GM12878 (cell line): ENCODE results near the gene RAB40B. TPM values are rescaled to one million over a fixed set of nuclear protein-coding genes. Genes with fewer than 3 reads are reported as not detected.

ENCODE experiments used
- ATAC-seq: fragments of 200-7000 bp; cut with Tn5 transposase; 3 replicates; pipeline ENCODE4 v1.9.1; 2020; ENCODE audit warnings: mild to moderate bottlenecking, moderate library complexity
- BruUV-seq: library from RNA; stranded (reverse); fragments of 400-500 nt; replicated peaks from 2 replicates; lab custom pipeline; 2021; lab: Mats Ljungman, UMichigan
- CTCF ChIA-PET: fragments of 300-600 bp; sonication (Branson Sonifier 250); formaldehyde crosslinking; extraction: SDS; loops from one replicate; lab custom pipeline; 2021; ENCODE audit warnings: inconsistent platforms; lab: Yijun Ruan, JAX
- POLR2A ChIA-PET: fragments of 350-600 bp; formaldehyde crosslinking; extraction: SDS; loops from one replicate; lab custom pipeline; 2021; ENCODE audit warnings: inconsistent platforms; lab: Charles Lee
- RAD21 ChIA-PET: fragments of 300-600 bp; sonication (Branson Sonifier 250); formaldehyde crosslinking; loops from one replicate; lab custom pipeline; 2023; ENCODE audit warnings: antibody characterized with exemption; ENCODE audit not compliant: unreplicated experiment; lab: Charles Lee
- SMC1A ChIA-PET: fragments of 300-600 bp; sonication (Branson Sonifier 250); formaldehyde crosslinking; loops from one replicate; lab custom pipeline; 2023; ENCODE audit not compliant: unreplicated experiment, uncharacterized antibody; lab: Charles Lee
- DNase-seq: peaks from one replicate; pipeline ENCODE4 v3.0.0-alpha.2; 2011; ENCODE audit warnings: low read depth, low spot score
- FAIRE-seq: peaks from 3 replicates; lab custom pipeline; 2011; peaks lifted over from hg19 to GRCh38; lab: Jason Lieb, UNC
- H2AFZ ChIP-seq: 2 replicates; pipeline ENCODE4 v1.6.0; 2011; ENCODE audit warnings: low read depth, low read length, control low read depth; ENCODE audit not compliant: control insufficient read depth
- H3K27ac ChIP-seq: 2 replicates; pipeline ENCODE4 v1.5.1; 2011; ENCODE audit warnings: control low read depth; ENCODE audit not compliant: control insufficient read depth, insufficient read depth
- H3K27me3 ChIP-seq, 2 experiments: replicated peaks in 1 of 2; 2 replicates each; pipeline versions ENCODE4 v1.6.0 to v1.6.1; 2011; ENCODE audit warnings: low read length in 1 of 2; ENCODE audit not compliant: control insufficient read depth in 2 of 2, insufficient read depth in 2 of 2
- H3K36me3 ChIP-seq, 2 experiments: 2 replicates each; pipeline ENCODE4 v1.5.1; 2011; ENCODE audit warnings: low read length in 1 of 2; ENCODE audit not compliant: control insufficient read depth in 2 of 2, insufficient read depth in 2 of 2
- H3K4me1 ChIP-seq: 2 replicates; pipeline ENCODE4 v1.6.1; 2011; ENCODE audit warnings: mild to moderate bottlenecking, low read length, moderate library complexity, mixed read lengths; ENCODE audit not compliant: control insufficient read depth, insufficient read depth
- H3K4me2 ChIP-seq: 2 replicates; pipeline ENCODE4 v1.6.0; 2011; ENCODE audit warnings: control low read depth; ENCODE audit not compliant: control insufficient read depth, insufficient read depth
- H3K4me3 ChIP-seq: fragments of 200-600 bp; sonication (generic); 2 replicates; pipeline ENCODE4 v1.5.1; 2016
- H3K79me2 ChIP-seq: 2 replicates; pipeline ENCODE4 v1.6.0; 2011; ENCODE audit warnings: low read length; ENCODE audit not compliant: control insufficient read depth, insufficient read depth
- H3K9ac ChIP-seq: 2 replicates; pipeline ENCODE4 v1.8.0; 2011; ENCODE audit warnings: low read length, control low read depth, mixed read lengths; ENCODE audit not compliant: control insufficient read depth, insufficient read depth
- H3K9me3 ChIP-seq: replicated peaks from 3 replicates; pipeline ENCODE4 v1.5.1; 2011; ENCODE audit warnings: mild to moderate bottlenecking, low read length; ENCODE audit not compliant: control insufficient read depth, insufficient read depth
- H4K20me1 ChIP-seq: 2 replicates; pipeline ENCODE4 v1.6.0; 2011; ENCODE audit not compliant: control insufficient read depth, insufficient read depth
- BHLHE40 ChIP-seq, 2 experiments: fragments of 450-650 bp in 1 of 2; IDR thresholded peaks; 2 replicates each; pipeline ENCODE4 v1.6.1; 2011 to 2017; ENCODE audit warnings: low read depth in 2 of 2, borderline replicate concordance in 1 of 2, improper control_type of control experiment in 1 of 2, low read length in 1 of 2, mild to moderate bottlenecking in 1 of 2
- NFIC ChIP-seq: IDR thresholded peaks from 2 replicates; pipeline ENCODE4 v1.6.1; 2012; ENCODE audit warnings: low read depth, mild to moderate bottlenecking, inconsistent platforms, low read length, moderate library complexity
- SMARCA5 ChIP-seq: fragments of 450-650 bp; IDR thresholded peaks from 2 replicates; pipeline ENCODE4 v1.6.1; 2017; ENCODE audit warnings: mild to moderate bottlenecking
- YY1 ChIP-seq: IDR thresholded peaks from 2 replicates; pipeline ENCODE4 v1.6.1; 2011; ENCODE audit warnings: low read depth, mild to moderate bottlenecking, low read length
- WGBS: methylation state at CpG from one replicate; pipeline ENCODE4 v1.1.6; 2016; ENCODE audit warnings: low lambda C conversion rate; ENCODE audit not compliant: insufficient replicate concordance, insufficient coverage; ENCODE audit errors: missing lambda C conversion rate; 5-methylcytosine and 5-hydroxymethylcytosine counted together
- in situ Hi-C: fragments of 300-500 bp; cut with MboI; formaldehyde crosslinking; loops from 9 replicates; pipeline ENCODE4 v1.14.3; 2018; ENCODE audit warnings: mixed read lengths
- intact Hi-C: fragments of 100-400 bp; cut with micrococcal nuclease; formaldehyde crosslinking; loops from one replicate; pipeline ENCODE4 v1.14.2; 2022; ENCODE audit not compliant: unreplicated experiment
- polyA plus RNA-seq, 11 experiments: library from polyadenylated mRNA; depleted of rRNA in 4 of 11; unstranded in 6 of 11; stranded (reverse) in 5 of 11; fragments of >200 nt; fragmentation: Nextera tagmentation in 4 of 11; fragmentation: Illumina TruSeq in 1 of 11; extraction: Ambion mirVana in 4 of 11; extraction: Trizol in 1 of 11; gene quantifications; 1 replicate in 1 of 11; 2 replicates in 10 of 11; pipeline versions ENCODE4 v1.2.1 to v1.2.3, GENCODE V29; 2011 to 2016; ENCODE audit warnings: inconsistent platforms in 2 of 11, missing spikeins in 2 of 11, low read depth in 1 of 11
- total RNA-seq, 4 experiments: library from RNA; depleted of rRNA in 3 of 4; stranded (reverse); fragments of >200 nt in 3 of 4; fragmentation: Illumina TruSeq in 1 of 4; extraction: Trizol in 1 of 4; gene quantifications; 2 replicates each; pipeline versions ENCODE4 v1.2.1 to v1.2.3, GENCODE V29; 2013 to 2021
- TF ChIP-seq, protein P1 (sequence below): IDR thresholded peaks from 2 replicates; pipeline ENCODE4 v1.6.1; 2012; ENCODE audit warnings: mild to moderate bottlenecking, low read depth, low read length

The RAB40B gene
- total and polyA plus RNA-seq, 10 of the 15 experiments (the other 5 are each of a cell fraction or from before 2014, with no cell fraction given): 0.06 to 2.8 (median 1.4) TPM

DNA sequence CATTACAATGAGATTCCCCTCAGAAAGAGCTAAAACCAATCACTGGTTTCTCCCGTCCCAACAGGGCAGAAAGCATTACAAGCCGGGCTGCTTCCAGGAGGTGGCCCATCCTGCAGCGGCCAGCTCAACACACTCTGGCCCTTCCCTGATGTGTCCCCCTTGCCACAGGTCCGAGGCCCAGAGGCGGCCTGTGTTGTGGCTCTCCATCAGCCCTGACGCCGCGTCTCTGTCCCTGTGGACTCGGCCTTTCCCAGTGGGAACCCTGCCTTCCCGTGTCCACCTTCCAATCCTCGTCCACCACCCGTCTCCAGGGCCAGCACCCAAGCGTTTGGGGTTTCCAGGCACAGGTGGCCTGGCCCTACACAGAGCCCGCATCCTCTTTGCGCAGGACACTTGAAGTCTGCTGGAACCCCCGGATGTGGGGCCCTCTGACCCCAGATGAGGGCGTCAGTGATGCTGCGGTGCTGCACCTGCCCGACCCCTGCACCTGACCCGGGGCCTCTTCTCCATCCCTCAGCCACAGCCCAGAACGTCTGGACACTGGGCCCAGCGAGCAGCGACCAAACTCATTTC lies 21.1 kb downstream of the RAB40B start:
- Histone ChIP-seq H4K20me1 (no peaks in the 10 kb centered on the region), H3K4me1 (no peaks in the 10 kb centered on the region), H3K27me3 (no peaks in the 10 kb centered on the region), H3K79me2 (no peaks in the 10 kb centered on the region), H2AFZ (no peak overlapping the region), H3K9me3 (no peaks in the 10 kb centered on the region), H3K27ac (no peak overlapping the region), H3K9ac (no peak overlapping the region), H3K4me2 (no peak overlapping the region), H3K4me3 (no peak overlapping the region), H3K36me3 (no peaks in the 10 kb centered on the region)
- BruUV-seq: no TSS peak
- SMC1A ChIA-PET: no interaction called here
- in situ Hi-C loops (no loop called here), intact Hi-C loops (no loop called here)
- RAD21 ChIA-PET: no interaction called here
- no peak for TF ChIP-seq YY1
- TF ChIP-seq BHLHE40 (IDR thresholded peaks at IDR 0.05; ENCODE audit: borderline replicate concordance in 1 of 2, low read depth in 2 of 2, low read length in 1 of 2): no peak
- no peak for TF ChIP-seq NFIC
- TF ChIP-seq SMARCA5: no peak
- TF ChIP-seq, protein P1, sequence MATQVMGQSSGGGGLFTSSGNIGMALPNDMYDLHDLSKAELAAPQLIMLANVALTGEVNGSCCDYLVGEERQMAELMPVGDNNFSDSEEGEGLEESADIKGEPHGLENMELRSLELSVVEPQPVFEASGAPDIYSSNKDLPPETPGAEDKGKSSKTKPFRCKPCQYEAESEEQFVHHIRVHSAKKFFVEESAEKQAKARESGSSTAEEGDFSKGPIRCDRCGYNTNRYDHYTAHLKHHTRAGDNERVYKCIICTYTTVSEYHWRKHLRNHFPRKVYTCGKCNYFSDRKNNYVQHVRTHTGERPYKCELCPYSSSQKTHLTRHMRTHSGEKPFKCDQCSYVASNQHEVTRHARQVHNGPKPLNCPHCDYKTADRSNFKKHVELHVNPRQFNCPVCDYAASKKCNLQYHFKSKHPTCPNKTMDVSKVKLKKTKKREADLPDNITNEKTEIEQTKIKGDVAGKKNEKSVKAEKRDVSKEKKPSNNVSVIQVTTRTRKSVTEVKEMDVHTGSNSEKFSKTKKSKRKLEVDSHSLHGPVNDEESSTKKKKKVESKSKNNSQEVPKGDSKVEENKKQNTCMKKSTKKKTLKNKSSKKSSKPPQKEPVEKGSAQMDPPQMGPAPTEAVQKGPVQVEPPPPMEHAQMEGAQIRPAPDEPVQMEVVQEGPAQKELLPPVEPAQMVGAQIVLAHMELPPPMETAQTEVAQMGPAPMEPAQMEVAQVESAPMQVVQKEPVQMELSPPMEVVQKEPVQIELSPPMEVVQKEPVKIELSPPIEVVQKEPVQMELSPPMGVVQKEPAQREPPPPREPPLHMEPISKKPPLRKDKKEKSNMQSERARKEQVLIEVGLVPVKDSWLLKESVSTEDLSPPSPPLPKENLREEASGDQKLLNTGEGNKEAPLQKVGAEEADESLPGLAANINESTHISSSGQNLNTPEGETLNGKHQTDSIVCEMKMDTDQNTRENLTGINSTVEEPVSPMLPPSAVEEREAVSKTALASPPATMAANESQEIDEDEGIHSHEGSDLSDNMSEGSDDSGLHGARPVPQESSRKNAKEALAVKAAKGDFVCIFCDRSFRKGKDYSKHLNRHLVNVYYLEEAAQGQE: no peak
- CTCF ChIA-PET: interaction anchor here (0.8 kb wide), 1 partner anchor 9 kb away, joined by 3 read pairs; no protein-coding TSS in a partner anchor
- no peak for ATAC-seq
- POLR2A ChIA-PET: no interaction called here
- FAIRE-seq: no peak
- 56% methylated on average over 23 of the region's 23 CpGs for WGBS
- no peak for DNase-seq
